HepG2 (cell line): ENCODE measurements around the gene HMCN2. TPM values are rescaled to one million over a fixed set of nuclear protein-coding genes. Genes with fewer than 3 reads are reported as not detected.

Source experiments
- NFYC ChIP-seq: IDR thresholded peaks from 2 replicates; pipeline ENCODE4 v1.6.1; 2016; ENCODE audit warnings: missing genetic modification reagents, missing compliant biosample characterization
- RAD21 ChIP-seq: fragments of 450-650 bp; formaldehyde crosslinking; IDR thresholded peaks from 2 replicates; pipeline ENCODE4 v1.5.0; 2020; ENCODE audit warnings: mild to moderate bottlenecking
- RBM22 ChIP-seq: fragments of 200-400 bp; formaldehyde crosslinking; optimal IDR thresholded peaks from 2 replicates; pipeline ENCODE3; 2017; ENCODE audit warnings: mild to moderate bottlenecking, low read length, moderate library complexity
- SMARCC2 ChIP-seq: fragments of 450-650 bp; IDR thresholded peaks from 2 replicates; pipeline ENCODE4 v1.6.1; 2017; ENCODE audit warnings: antibody characterized with exemption, mild to moderate bottlenecking
- SYNCRIP ChIP-seq: fragments of 200-400 bp; formaldehyde crosslinking; IDR thresholded peaks from 2 replicates; pipeline ENCODE4 v1.6.1; 2018; ENCODE audit warnings: mild to moderate bottlenecking, low read depth, low read length; ENCODE audit not compliant: insufficient read depth
- ZBTB7A ChIP-seq: sonication (generic); formaldehyde crosslinking; IDR thresholded peaks from 2 replicates; pipeline ENCODE4 v1.8.0; 2022; ENCODE audit warnings: mild to moderate bottlenecking, missing genetic modification reagents
- ZNF331 ChIP-seq: sonication (generic); formaldehyde crosslinking; IDR thresholded peaks from 2 replicates; pipeline ENCODE4 v1.4.0; 2020; ENCODE audit warnings: missing genetic modification reagents
- ZNF546 ChIP-seq: sonication (generic); formaldehyde crosslinking; conservative IDR thresholded peaks from 2 replicates; pipeline ENCODE4 v1.8.1; 2023; ENCODE audit warnings: mild to moderate bottlenecking, missing genetic modification reagents
- ZNF598 ChIP-seq: sonication (generic); formaldehyde crosslinking; IDR thresholded peaks from 2 replicates; pipeline ENCODE4 v1.5.1; 2020; ENCODE audit warnings: mild to moderate bottlenecking, missing genetic modification reagents, borderline replicate concordance
- ZNF775 ChIP-seq: sonication (generic); formaldehyde crosslinking; IDR thresholded peaks from 2 replicates; pipeline ENCODE4 v1.4.0; 2020; ENCODE audit warnings: missing genetic modification reagents, mild to moderate bottlenecking, moderate library complexity, borderline replicate concordance
- polyA plus RNA-seq, 8 experiments: library from polyadenylated mRNA; depleted of rRNA in 3 of 8; stranded (reverse) in 7 of 8; unstranded in 1 of 8; fragments of >200 nt; fragmentation: Illumina TruSeq in 4 of 8; extraction: Trizol in 4 of 8; gene quantifications; 2 replicates each; pipeline versions ENCODE4 v1.2.1 to v1.2.3, GENCODE V29; 2011 to 2016; ENCODE audit warnings: low read depth in 4 of 8, missing spikeins in 1 of 8, mixed read lengths in 1 of 8; ENCODE audit not compliant: insufficient read depth in 1 of 8
- total RNA-seq, 5 experiments: library from RNA; depleted of rRNA; stranded (reverse); fragments of >200 nt; fragmentation: Illumina TruSeq; extraction: Trizol; gene quantifications; 2 replicates each; pipeline ENCODE4 v1.2.3, GENCODE V29; 2016; ENCODE audit warnings: low read depth in 1 of 5
- TF ChIP-seq, protein P1 (sequence below): sonication (generic); formaldehyde crosslinking; IDR thresholded peaks from 2 replicates; pipeline ENCODE4; 2020; ENCODE audit warnings: missing genetic modification reagents, mild to moderate bottlenecking, borderline replicate concordance
- TF ChIP-seq, protein P2 (sequence below): sonication (generic); formaldehyde crosslinking; IDR thresholded peaks from 2 replicates; pipeline ENCODE4 v1.4.0; 2020; ENCODE audit warnings: missing genetic modification reagents, borderline replicate concordance
- TF ChIP-seq, protein P3 (sequence below): sonication (generic); formaldehyde crosslinking; IDR thresholded peaks from 2 replicates; pipeline ENCODE4 v1.8.1; 2023; ENCODE audit warnings: missing genetic modification reagents, inconsistent platforms, borderline replicate concordance
- TF ChIP-seq, protein P4 (sequence below): sonication (generic); formaldehyde crosslinking; IDR thresholded peaks from 2 replicates; pipeline ENCODE4 v1.8.0; 2022; ENCODE audit warnings: mild to moderate bottlenecking, missing genetic modification reagents, borderline replicate concordance
- TF ChIP-seq, protein P5 (sequence below): sonication (generic); formaldehyde crosslinking; IDR thresholded peaks from 2 replicates; pipeline ENCODE4 v1.9.0; 2022; ENCODE audit warnings: low read depth, missing genetic modification reagents

Gene HMCN2
- total and polyA plus RNA-seq, 2 of the 13 experiments (the other 11 are each of a cell fraction or from before 2014, with no cell fraction given): 0.09 TPM; not detected in 1

DNA sequence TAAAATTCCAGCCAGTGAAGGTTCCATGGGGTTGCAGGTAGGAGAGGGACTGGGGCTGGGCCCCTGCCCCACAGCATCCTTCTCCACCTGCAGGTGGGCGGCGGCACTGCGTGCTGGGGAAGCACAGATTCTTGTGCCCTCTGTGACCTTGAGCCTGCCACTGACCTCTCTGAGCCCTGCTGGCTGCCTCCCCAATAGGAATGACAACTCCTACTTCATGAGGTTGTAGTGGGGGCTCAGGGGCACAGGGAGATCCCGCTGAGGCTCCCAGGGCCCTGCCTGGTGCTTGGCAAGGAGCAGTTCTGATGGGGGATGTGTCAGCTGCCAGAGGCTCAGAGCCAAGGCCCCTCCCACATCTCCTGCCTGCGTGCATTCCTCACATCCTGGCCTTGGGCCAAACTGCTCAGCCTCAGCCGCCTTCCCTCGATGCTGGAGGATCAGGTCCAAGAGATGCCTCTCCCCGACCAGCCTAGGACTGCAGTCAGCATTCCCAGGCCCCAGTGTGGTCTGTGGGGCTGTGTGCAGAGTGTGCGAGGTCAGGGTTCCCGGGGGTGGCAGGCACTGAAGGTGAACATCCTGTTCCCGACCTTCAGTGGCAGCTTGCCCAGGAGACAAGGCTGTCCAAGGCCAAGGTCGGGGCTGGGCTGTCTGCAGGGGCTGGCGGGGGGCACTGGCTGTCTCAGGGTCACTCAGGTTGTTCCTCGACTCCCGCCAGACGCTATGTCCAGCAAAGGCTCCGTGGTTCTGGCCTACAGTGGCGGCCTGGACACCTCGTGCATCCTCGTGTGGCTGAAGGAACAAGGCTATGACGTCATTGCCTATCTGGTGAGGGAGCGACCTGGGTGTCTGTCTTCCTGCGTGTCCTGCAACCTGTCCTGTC is 186.2 kb downstream of the HMCN2 start (continued):
- TF ChIP-seq, protein P1, sequence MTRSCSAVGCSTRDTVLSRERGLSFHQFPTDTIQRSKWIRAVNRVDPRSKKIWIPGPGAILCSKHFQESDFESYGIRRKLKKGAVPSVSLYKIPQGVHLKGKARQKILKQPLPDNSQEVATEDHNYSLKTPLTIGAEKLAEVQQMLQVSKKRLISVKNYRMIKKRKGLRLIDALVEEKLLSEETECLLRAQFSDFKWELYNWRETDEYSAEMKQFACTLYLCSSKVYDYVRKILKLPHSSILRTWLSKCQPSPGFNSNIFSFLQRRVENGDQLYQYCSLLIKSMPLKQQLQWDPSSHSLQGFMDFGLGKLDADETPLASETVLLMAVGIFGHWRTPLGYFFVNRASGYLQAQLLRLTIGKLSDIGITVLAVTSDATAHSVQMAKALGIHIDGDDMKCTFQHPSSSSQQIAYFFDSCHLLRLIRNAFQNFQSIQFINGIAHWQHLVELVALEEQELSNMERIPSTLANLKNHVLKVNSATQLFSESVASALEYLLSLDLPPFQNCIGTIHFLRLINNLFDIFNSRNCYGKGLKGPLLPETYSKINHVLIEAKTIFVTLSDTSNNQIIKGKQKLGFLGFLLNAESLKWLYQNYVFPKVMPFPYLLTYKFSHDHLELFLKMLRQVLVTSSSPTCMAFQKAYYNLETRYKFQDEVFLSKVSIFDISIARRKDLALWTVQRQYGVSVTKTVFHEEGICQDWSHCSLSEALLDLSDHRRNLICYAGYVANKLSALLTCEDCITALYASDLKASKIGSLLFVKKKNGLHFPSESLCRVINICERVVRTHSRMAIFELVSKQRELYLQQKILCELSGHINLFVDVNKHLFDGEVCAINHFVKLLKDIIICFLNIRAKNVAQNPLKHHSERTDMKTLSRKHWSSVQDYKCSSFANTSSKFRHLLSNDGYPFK (CRISPR knock-in tag): 0 out of 2 replicates have a peak, but pooled peaks have one; percentile 2
- TF ChIP-seq, protein P2, sequence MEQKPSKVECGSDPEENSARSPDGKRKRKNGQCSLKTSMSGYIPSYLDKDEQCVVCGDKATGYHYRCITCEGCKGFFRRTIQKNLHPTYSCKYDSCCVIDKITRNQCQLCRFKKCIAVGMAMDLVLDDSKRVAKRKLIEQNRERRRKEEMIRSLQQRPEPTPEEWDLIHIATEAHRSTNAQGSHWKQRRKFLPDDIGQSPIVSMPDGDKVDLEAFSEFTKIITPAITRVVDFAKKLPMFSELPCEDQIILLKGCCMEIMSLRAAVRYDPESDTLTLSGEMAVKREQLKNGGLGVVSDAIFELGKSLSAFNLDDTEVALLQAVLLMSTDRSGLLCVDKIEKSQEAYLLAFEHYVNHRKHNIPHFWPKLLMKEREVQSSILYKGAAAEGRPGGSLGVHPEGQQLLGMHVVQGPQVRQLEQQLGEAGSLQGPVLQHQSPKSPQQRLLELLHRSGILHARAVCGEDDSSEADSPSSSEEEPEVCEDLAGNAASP (CRISPR knock-in tag): peak; percentile 65; the same call in 1 of the 2 replicates
- TF ChIP-seq, protein P3, sequence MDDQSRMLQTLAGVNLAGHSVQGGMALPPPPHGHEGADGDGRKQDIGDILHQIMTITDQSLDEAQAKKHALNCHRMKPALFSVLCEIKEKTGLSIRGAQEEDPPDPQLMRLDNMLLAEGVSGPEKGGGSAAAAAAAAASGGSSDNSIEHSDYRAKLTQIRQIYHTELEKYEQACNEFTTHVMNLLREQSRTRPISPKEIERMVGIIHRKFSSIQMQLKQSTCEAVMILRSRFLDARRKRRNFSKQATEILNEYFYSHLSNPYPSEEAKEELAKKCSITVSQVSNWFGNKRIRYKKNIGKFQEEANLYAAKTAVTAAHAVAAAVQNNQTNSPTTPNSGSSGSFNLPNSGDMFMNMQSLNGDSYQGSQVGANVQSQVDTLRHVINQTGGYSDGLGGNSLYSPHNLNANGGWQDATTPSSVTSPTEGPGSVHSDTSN (CRISPR knock-in tag): no peak
- peak; percentile 91; the same call in 1 of the 2 replicates for TF ChIP-seq ZNF598 (CRISPR knock-in tag)
- TF ChIP-seq RAD21 (CRISPR knock-in tag): peak; percentile 57; the same call in 1 of the 2 replicates
- no peak for TF ChIP-seq ZNF775 (CRISPR knock-in tag)
- TF ChIP-seq, protein P4, sequence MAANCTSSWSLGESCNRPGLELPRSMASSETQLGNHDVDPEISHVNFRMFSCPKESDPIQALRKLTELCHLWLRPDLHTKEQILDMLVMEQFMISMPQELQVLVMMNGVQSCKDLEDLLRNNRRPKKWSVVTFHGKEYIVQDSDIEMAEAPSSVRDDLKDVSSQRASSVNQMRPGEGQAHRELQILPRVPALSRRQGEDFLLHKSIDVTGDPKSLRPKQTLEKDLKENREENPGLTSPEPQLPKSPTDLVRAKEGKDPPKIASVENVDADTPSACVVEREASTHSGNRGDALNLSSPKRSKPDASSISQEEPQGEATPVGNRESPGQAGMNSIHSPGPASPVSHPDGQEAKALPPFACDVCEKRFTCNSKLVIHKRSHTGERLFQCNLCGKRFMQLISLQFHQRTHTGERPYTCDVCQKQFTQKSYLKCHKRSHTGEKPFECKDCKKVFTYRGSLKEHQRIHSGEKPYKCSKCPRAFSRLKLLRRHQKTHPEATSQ (CRISPR knock-in tag): 0 out of 2 replicates have a peak, but pooled peaks have one; percentile 24
- TF ChIP-seq ZNF331: 0 out of 2 replicates have a peak, but pooled peaks have one; percentile 21
- TF ChIP-seq, protein P5, sequence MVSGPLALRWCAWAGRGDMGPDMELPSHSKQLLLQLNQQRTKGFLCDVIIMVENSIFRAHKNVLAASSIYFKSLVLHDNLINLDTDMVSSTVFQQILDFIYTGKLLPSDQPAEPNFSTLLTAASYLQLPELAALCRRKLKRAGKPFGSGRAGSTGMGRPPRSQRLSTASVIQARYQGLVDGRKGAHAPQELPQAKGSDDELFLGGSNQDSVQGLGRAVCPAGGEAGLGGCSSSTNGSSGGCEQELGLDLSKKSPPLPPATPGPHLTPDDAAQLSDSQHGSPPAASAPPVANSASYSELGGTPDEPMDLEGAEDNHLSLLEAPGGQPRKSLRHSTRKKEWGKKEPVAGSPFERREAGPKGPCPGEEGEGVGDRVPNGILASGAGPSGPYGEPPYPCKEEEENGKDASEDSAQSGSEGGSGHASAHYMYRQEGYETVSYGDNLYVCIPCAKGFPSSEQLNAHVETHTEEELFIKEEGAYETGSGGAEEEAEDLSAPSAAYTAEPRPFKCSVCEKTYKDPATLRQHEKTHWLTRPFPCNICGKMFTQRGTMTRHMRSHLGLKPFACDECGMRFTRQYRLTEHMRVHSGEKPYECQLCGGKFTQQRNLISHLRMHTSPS (CRISPR knock-in tag): no peak
- no peak for TF ChIP-seq ZNF546 (CRISPR knock-in tag)
- no peak for TF ChIP-seq NFYC (CRISPR knock-in tag)
- TF ChIP-seq SYNCRIP: no peak
- no peak for TF ChIP-seq SMARCC2
- TF ChIP-seq RBM22: peak; percentile 40
- TF ChIP-seq ZBTB7A (CRISPR knock-in tag): 0 out of 2 replicates have a peak, but pooled peaks have one; percentile 36
